Measurements from ENCODE around the gene PPP1R8. TPM values are rescaled to one million over a fixed set of nuclear protein-coding genes. Genes with fewer than 3 reads are reported as not detected.

PPP1R8 gene
- total RNA-seq, result 35.2 and 42.8 TPM in 2 replicates

GRCh38 chr1:27830621-27831440 lies at the start of gene PPP1R8:
TSS of gene PPP1R8 (plus strand) at chr1:27830782. CDS start at chr1:27830836, 54 bp downstream.

GRCh38 chr1:27872059-27872801 lies 41.6 kb downstream of the PPP1R8 start, which contains the start of gene THEMIS2:
TSS of gene THEMIS2 (plus strand) at chr1:27872544. CDS start at chr1:27872572, 28 bp downstream.

Small RNA genes lying within 50 kb of the gene (small RNA-seq; reads per million reads assigned to genes)
- not detected for gene RNU6-1245P (ENCODE audit: low replicate concordance)
- gene SCARNA1 (ENCODE audit: low replicate concordance), result 1,116 reads per million, percentile 100 among the genes with 10 or more reads in this experiment

Other genes starting within 250 kb of the PPP1R8 start
- gene AHDC1, start 226.6 kb upstream of the PPP1R8 start, total RNA-seq, result 9.8 and 15.3 TPM in 2 replicates
- gene FGR, start 195.6 kb upstream of the PPP1R8 start, total RNA-seq, result not detected in 2 replicates
- 48.4 and 78.6 TPM in 2 replicates for gene IFI6, start 158.6 kb upstream of the PPP1R8 start, total RNA-seq
- gene FAM76A, start 104.8 kb upstream of the PPP1R8 start, total RNA-seq, result 10.1 and 20.0 TPM in 2 replicates
- gene STX12, start 57.6 kb upstream of the PPP1R8 start, total RNA-seq, result 51.4 and 79.5 TPM in 2 replicates
- gene THEMIS2, start 41.8 kb downstream of the PPP1R8 start, total RNA-seq, result 7.2 and 7.6 TPM in 2 replicates
- gene RPA2, start 83.8 kb downstream of the PPP1R8 start, total RNA-seq, result 16.9 and 34.5 TPM in 2 replicates
- 0.22 TPM in 1 of 2 replicates, not detected in the other for gene SMPDL3B, start 104.2 kb downstream of the PPP1R8 start, total RNA-seq
- gene XKR8, start 129.2 kb downstream of the PPP1R8 start, total RNA-seq, result 11.2 and 13.0 TPM in 2 replicates